Endothelial cell of umbilical vein (primary cell): ENCODE measurements around the gene PHEX. TPM values are rescaled to one million over a fixed set of nuclear protein-coding genes. Genes with fewer than 3 reads are reported as not detected.

Source experiments
- BruUV-seq: library from RNA; stranded (reverse); fragments of 400-500 nt; replicated peaks from 2 replicates; lab custom pipeline; 2021; lab: Mats Ljungman, UMichigan
- CTCF ChIA-PET: fragments of 300-600, 350-600 bp; sonication (Branson Sonifier 250); formaldehyde crosslinking; loops from one replicate; lab custom pipeline; 2021; ENCODE audit warnings: antibody characterized with exemption, inconsistent platforms; lab: Charles Lee
- POLR2A ChIA-PET: fragments of 300-600, 350-600 bp; sonication (Branson Sonifier 250); formaldehyde crosslinking; loops from one replicate; lab custom pipeline; 2021; ENCODE audit warnings: antibody characterized with exemption, inconsistent platforms; lab: Charles Lee
- DNase-seq: peaks from one replicate; pipeline ENCODE4 v3.0.0-alpha.2; 2011; ENCODE audit warnings: low read depth, low spot score
- FAIRE-seq: peaks from 2 replicates; lab custom pipeline; 2011; peaks lifted over from hg19 to GRCh38; lab: Jason Lieb, UNC
- H2AFZ ChIP-seq: 2 replicates; pipeline ENCODE4 v1.6.0; 2012; ENCODE audit warnings: low read depth, low read length, control low read depth, inconsistent platforms
- H3K27ac ChIP-seq: 2 replicates; pipeline ENCODE4 v1.5.1; 2011; ENCODE audit warnings: low read depth, mild to moderate bottlenecking, control low read depth, low read length, moderate library complexity; ENCODE audit not compliant: insufficient read depth
- H3K27me3 ChIP-seq, 2 experiments: 2 replicates each; pipeline versions ENCODE4 v1.6.0 to v1.6.1; 2011; ENCODE audit warnings: low read length in 2 of 2, mixed read lengths in 1 of 2; ENCODE audit not compliant: control insufficient read depth in 2 of 2, insufficient read depth in 2 of 2
- H3K36me3 ChIP-seq, 2 experiments: 2 replicates in 1 of 2; 3 replicates in 1 of 2; pipeline ENCODE4 v1.5.1; 2011; ENCODE audit warnings: low read length in 2 of 2, mild to moderate bottlenecking in 1 of 2, moderate library complexity in 1 of 2; ENCODE audit not compliant: control insufficient read depth in 2 of 2, insufficient read depth in 2 of 2; ENCODE audit errors: extremely low read depth in 1 of 2
- H3K4me1 ChIP-seq: 3 replicates; pipeline ENCODE4 v1.5.1; 2011; ENCODE audit warnings: mild to moderate bottlenecking, low read length; ENCODE audit not compliant: control insufficient read depth, insufficient read depth; ENCODE audit errors: extremely low read depth
- H3K4me2 ChIP-seq: 2 replicates; pipeline ENCODE4 v1.6.1; 2011; ENCODE audit warnings: low read length, control low read depth, mixed read lengths; ENCODE audit not compliant: insufficient read depth
- H3K4me3 ChIP-seq, 3 experiments: fragments of 200-600 bp in 1 of 3; sonication (generic), shearing (Covaris generic) in 1 of 3; replicated peaks in 1 of 3; 2 replicates each; pipeline ENCODE4 v1.5.1; 2011 to 2016; ENCODE audit warnings: control low read depth in 3 of 3, low read length in 3 of 3, mild to moderate bottlenecking in 2 of 3, inconsistent platforms in 1 of 3, low read depth in 1 of 3, moderate library complexity in 1 of 3; ENCODE audit not compliant: insufficient read depth in 1 of 3
- H3K79me2 ChIP-seq: 2 replicates; pipeline ENCODE4 v1.6.0; 2012; ENCODE audit warnings: low read length, inconsistent platforms; ENCODE audit not compliant: control insufficient read depth, insufficient read depth
- H3K9ac ChIP-seq: replicated peaks from 2 replicates; pipeline ENCODE3; 2011; ENCODE audit warnings: low read length, control low read depth; ENCODE audit not compliant: insufficient read depth; ENCODE audit errors: extremely low read depth
- H3K9me1 ChIP-seq: replicated peaks from 3 replicates; pipeline ENCODE4 v1.6.0; 2011; ENCODE audit warnings: mild to moderate bottlenecking, low read length; ENCODE audit not compliant: control insufficient read depth, insufficient read depth; ENCODE audit errors: extremely low read depth
- H3K9me3 ChIP-seq: replicated peaks from 2 replicates; pipeline ENCODE4 v1.5.1; 2012; ENCODE audit warnings: low read length, inconsistent platforms; ENCODE audit not compliant: control insufficient read depth, insufficient read depth
- H4K20me1 ChIP-seq: replicated peaks from 2 replicates; pipeline ENCODE3; 2011; ENCODE audit warnings: mild to moderate bottlenecking, low read length; ENCODE audit not compliant: control insufficient read depth, insufficient read depth; ENCODE audit errors: extremely low read depth
- EZH2 ChIP-seq: IDR thresholded peaks from 2 replicates; pipeline ENCODE4 v1.6.1; 2012; ENCODE audit warnings: borderline replicate concordance, low read depth, mild to moderate bottlenecking, moderate library complexity, low read length, inconsistent platforms; ENCODE audit not compliant: severe bottlenecking
- FOS ChIP-seq: IDR thresholded peaks from 2 replicates; pipeline ENCODE4 v1.6.1; 2011; ENCODE audit warnings: mild to moderate bottlenecking, low read length, moderate library complexity, borderline replicate concordance; ENCODE audit not compliant: insufficient read depth
- GATA2 ChIP-seq: IDR thresholded peaks from 2 replicates; pipeline ENCODE4 v1.7.0; 2011; ENCODE audit warnings: low read depth, mild to moderate bottlenecking, moderate library complexity, mixed read lengths, low read length; ENCODE audit not compliant: insufficient read length, insufficient read depth
- JUN ChIP-seq: IDR thresholded peaks from 2 replicates; pipeline ENCODE4 v1.6.1; 2011; ENCODE audit warnings: borderline replicate concordance, low read depth; ENCODE audit not compliant: insufficient read length, insufficient read depth
- MAX ChIP-seq: IDR thresholded peaks from 2 replicates; pipeline ENCODE4 v1.6.1; 2011; ENCODE audit not compliant: insufficient read depth, insufficient read length
- MYC ChIP-seq: IDR thresholded peaks from one replicate; pipeline ENCODE4 v1.6.1; 2011; ENCODE audit warnings: mild to moderate bottlenecking, low read depth, low read length
- POLR2A ChIP-seq: IDR thresholded peaks from 2 replicates; pipeline ENCODE4 v1.6.1; 2012; ENCODE audit warnings: low read depth, mild to moderate bottlenecking, control low read depth, low read length
- POLR2AphosphoS5 ChIP-seq: IDR thresholded peaks from 2 replicates; pipeline ENCODE4 v1.6.1; 2012; ENCODE audit warnings: low read depth, mild to moderate bottlenecking, control low read depth, low read length, moderate library complexity; ENCODE audit not compliant: insufficient read depth
- dilution Hi-C: fragments of 300-500 bp; cut with MboI; formaldehyde crosslinking; loops from one replicate; pipeline ENCODE4 v1.15.0; 2019; ENCODE audit warnings: low sequenced_read_pairs; ENCODE audit not compliant: extremely low pct_ligation_motif_present
- intact Hi-C: fragments of 100-400 bp; cut with micrococcal nuclease; formaldehyde crosslinking; loops from one replicate; pipeline ENCODE4 v1.10.0; 2022
- polyA plus RNA-seq, 4 experiments: library from polyadenylated mRNA; depleted of rRNA in 3 of 4; stranded (reverse) in 3 of 4; unstranded in 1 of 4; fragments of >200 nt; gene quantifications; 2 replicates each; pipeline versions ENCODE4 v1.2.1 to v1.2.3, GENCODE V29; 2011 to 2012; ENCODE audit warnings: missing spikeins in 1 of 4
- total RNA-seq: library from RNA; stranded (reverse); gene quantifications from 2 replicates; pipeline ENCODE4 v1.2.3, GENCODE V29; 2021
- TF ChIP-seq, protein P1 (sequence below), 2 donors: IDR thresholded peaks; 1 replicate in 1 of 2; 2 replicates in 1 of 2; pipeline ENCODE4 v1.5.1; 2011; ENCODE audit warnings: low read length in 2 of 2, mild to moderate bottlenecking in 2 of 2, moderate library complexity in 2 of 2, control low read depth in 1 of 2, inconsistent platforms in 1 of 2, low read depth in 1 of 2; ENCODE audit not compliant: insufficient read depth in 1 of 2; ENCODE audit errors: extremely low read depth in 1 of 2

Gene PHEX
- total and polyA plus RNA-seq, 2 donors (not counting 3 experiments of a cell fraction or from before 2014, with no cell fraction given): 0.07 to 0.44 TPM

DNA sequence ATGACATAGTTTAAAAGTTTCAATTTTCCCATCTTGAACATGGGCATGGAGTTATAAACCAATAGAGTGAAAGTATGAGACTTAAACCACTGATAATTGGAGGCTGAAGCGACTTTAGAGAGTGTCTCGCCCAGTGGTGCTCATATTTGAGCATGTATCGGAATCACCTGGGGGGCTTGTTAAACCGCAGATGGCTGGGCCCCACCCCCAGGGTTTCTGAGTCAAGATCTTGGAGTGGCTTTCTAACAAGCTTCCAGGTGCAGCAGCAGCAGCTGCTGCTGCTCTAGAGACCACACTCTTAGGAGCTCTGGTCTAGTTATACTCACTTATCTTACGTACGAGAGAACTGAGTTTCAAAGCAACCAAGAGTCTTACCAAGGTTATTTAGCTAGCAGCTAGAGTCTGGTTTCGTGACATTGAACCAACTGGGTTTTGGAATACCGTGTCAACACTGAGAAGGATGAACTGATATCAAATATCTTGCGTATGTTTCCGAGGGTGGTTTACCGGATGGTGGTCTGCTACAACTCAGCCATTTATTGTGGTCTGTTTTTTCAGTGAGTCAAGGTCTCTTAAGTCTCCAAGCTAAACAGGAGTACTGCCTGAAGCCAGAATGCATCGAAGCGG, 5.9 kb downstream of the PHEX start:
- Histone ChIP-seq H3K9ac (no peak overlapping the region), H3K4me3 (no peak overlapping the region), H2AFZ (no peak overlapping the region), H3K27ac (no peak overlapping the region), H4K20me1 (no peaks in the 10 kb centered on the region), H3K27me3 (no peaks in the 10 kb centered on the region), H3K79me2 (no peaks in the 10 kb centered on the region), H3K9me3 (no peaks in the 10 kb centered on the region), H3K4me2 (no peak overlapping the region), H3K36me3 (no peaks in the 10 kb centered on the region), H3K9me1 (no peaks in the 10 kb centered on the region), H3K4me1 (no peaks in the 10 kb centered on the region)
- FAIRE-seq (no peak), DNase-seq (no peak)
- ChIA-PET CTCF (no interaction called here), POLR2A (no interaction called here)
- dilution Hi-C loops: no loop called here
- no TSS peak for BruUV-seq
- TF ChIP-seq POLR2A (no peak), GATA2 (no peak), EZH2 (no peak), JUN (no peak), FOS (no peak), MYC (no peak), POLR2AphosphoS5 (no peak), MAX (no peak)
- TF ChIP-seq, protein P1, sequence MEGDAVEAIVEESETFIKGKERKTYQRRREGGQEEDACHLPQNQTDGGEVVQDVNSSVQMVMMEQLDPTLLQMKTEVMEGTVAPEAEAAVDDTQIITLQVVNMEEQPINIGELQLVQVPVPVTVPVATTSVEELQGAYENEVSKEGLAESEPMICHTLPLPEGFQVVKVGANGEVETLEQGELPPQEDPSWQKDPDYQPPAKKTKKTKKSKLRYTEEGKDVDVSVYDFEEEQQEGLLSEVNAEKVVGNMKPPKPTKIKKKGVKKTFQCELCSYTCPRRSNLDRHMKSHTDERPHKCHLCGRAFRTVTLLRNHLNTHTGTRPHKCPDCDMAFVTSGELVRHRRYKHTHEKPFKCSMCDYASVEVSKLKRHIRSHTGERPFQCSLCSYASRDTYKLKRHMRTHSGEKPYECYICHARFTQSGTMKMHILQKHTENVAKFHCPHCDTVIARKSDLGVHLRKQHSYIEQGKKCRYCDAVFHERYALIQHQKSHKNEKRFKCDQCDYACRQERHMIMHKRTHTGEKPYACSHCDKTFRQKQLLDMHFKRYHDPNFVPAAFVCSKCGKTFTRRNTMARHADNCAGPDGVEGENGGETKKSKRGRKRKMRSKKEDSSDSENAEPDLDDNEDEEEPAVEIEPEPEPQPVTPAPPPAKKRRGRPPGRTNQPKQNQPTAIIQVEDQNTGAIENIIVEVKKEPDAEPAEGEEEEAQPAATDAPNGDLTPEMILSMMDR (IDR thresholded peaks at IDR 0.05; ENCODE audit: extremely low read depth in 1 of 2, insufficient read depth in 1 of 2, low read depth in 1 of 2, low read length in 2 of 2): no peak
- intact Hi-C loops: no loop called here
